GM23338 (cell line): ENCODE results near the gene HOMER1. TPM values are rescaled to one million over a fixed set of nuclear protein-coding genes. Genes with fewer than 3 reads are reported as not detected.

ENCODE experiments used
- ATAC-seq: fragments of 200-7000 bp; cut with Tn5 transposase; 3 replicates; pipeline ENCODE4 v1.9.1; 2020
- DNase-seq: peaks from one replicate; pipeline ENCODE4 v3.0.0-alpha.2; 2015; ENCODE audit warnings: low spot score
- H2AFZ ChIP-seq: fragments of 200-600 bp; sonication (generic); 2 replicates; pipeline ENCODE4 v1.8.0; 2016; ENCODE audit warnings: antibody characterized with exemption, mild to moderate bottlenecking, moderate library complexity
- H3F3A ChIP-seq: fragments of 200-600 bp; sonication (generic); replicated peaks from 2 replicates; pipeline ENCODE4 v1.8.0; 2017; ENCODE audit warnings: antibody characterized with exemption, mixed run types, low read depth
- H3K27ac ChIP-seq: fragments of 200-600 bp; sonication (generic); 2 replicates; pipeline ENCODE4 v1.6.1; 2016; ENCODE audit warnings: low read depth
- H3K27me3 ChIP-seq: fragments of 200-600 bp; sonication (generic); 2 replicates; pipeline ENCODE4 v1.8.0; 2016; ENCODE audit warnings: mild to moderate bottlenecking, mixed run types, moderate library complexity; ENCODE audit not compliant: insufficient read depth
- H3K36me3 ChIP-seq: fragments of 200-600 bp; sonication (generic); 2 replicates; pipeline ENCODE4 v1.8.0; 2016; ENCODE audit warnings: mild to moderate bottlenecking; ENCODE audit not compliant: insufficient read depth
- H3K4me1 ChIP-seq: fragments of 200-600 bp; sonication (generic); 2 replicates; pipeline ENCODE4 v1.8.0; 2016; ENCODE audit warnings: mild to moderate bottlenecking, moderate library complexity; ENCODE audit not compliant: insufficient read depth
- H3K4me2 ChIP-seq: fragments of 200-600 bp; sonication (generic); 2 replicates; pipeline ENCODE4 v1.7.1; 2017; ENCODE audit warnings: mixed run types
- H3K4me3 ChIP-seq: fragments of 200-600 bp; sonication (generic); 2 replicates; pipeline ENCODE4 v1.6.1; 2016; ENCODE audit warnings: mixed run types
- H3K79me2 ChIP-seq: fragments of 200-600 bp; sonication (generic); replicated peaks from 2 replicates; pipeline ENCODE4 v1.8.0; 2017; ENCODE audit warnings: mild to moderate bottlenecking; ENCODE audit not compliant: insufficient read depth
- H3K9me2 ChIP-seq: fragments of 200-600 bp; sonication (generic); 2 replicates; pipeline ENCODE4 v1.8.0; 2017; ENCODE audit not compliant: insufficient read depth
- H4K20me1 ChIP-seq: fragments of 200-600 bp; sonication (generic); replicated peaks from 2 replicates; pipeline ENCODE4 v1.8.0; 2017; ENCODE audit warnings: mild to moderate bottlenecking; ENCODE audit not compliant: insufficient read depth
- H3K27ac Mint-ChIP-seq: 2 replicates; pipeline ENCODE4 v1.8.0; 2020; ENCODE audit warnings: inconsistent platforms, mild to moderate bottlenecking, moderate library complexity, mixed read lengths
- H3K27me3 Mint-ChIP-seq: 3 replicates; pipeline ENCODE4 v1.8.0; 2022; ENCODE audit warnings: low read depth, mild to moderate bottlenecking, moderate library complexity, mixed read lengths, inconsistent platforms; ENCODE audit not compliant: insufficient read depth, poor library complexity
- H3K36me3 Mint-ChIP-seq: 3 replicates; pipeline ENCODE4 v1.8.0; 2021; ENCODE audit warnings: low read depth, mild to moderate bottlenecking, inconsistent platforms, moderate library complexity, mixed read lengths
- H3K4me1 Mint-ChIP-seq: 3 replicates; pipeline ENCODE4 v1.8.0; 2020; ENCODE audit warnings: mild to moderate bottlenecking, inconsistent platforms, mixed read lengths
- H3K4me3 Mint-ChIP-seq: 3 replicates; pipeline ENCODE4 v1.8.0; 2021; ENCODE audit warnings: moderate library complexity, mild to moderate bottlenecking, inconsistent platforms, mixed read lengths
- H3K9me3 Mint-ChIP-seq: 3 replicates; pipeline ENCODE4 v1.8.0; 2020; ENCODE audit warnings: moderate library complexity, mild to moderate bottlenecking, inconsistent platforms, mixed read lengths
- EZH2phosphoT487 ChIP-seq: fragments of 200-600 bp; sonication (generic); IDR thresholded peaks from one replicate; pipeline ENCODE4 v1.8.1; 2018; ENCODE audit warnings: antibody characterized with exemption; ENCODE audit not compliant: unreplicated experiment
- POLR2AphosphoS5 ChIP-seq: IDR thresholded peaks from 2 replicates; pipeline ENCODE4 v1.6.1; 2016; ENCODE audit warnings: antibody characterized with exemption, low read depth
- REST ChIP-seq: IDR thresholded peaks from one replicate; pipeline ENCODE4 v1.6.1; 2018; ENCODE audit warnings: antibody characterized with exemption; ENCODE audit not compliant: unreplicated experiment
- STAT1 ChIP-seq: IDR thresholded peaks from one replicate; pipeline ENCODE4 v1.6.1; 2016; ENCODE audit warnings: antibody characterized with exemption; ENCODE audit not compliant: unreplicated experiment
- ZNF114 ChIP-seq: fragments of 250-450 bp; sonication (Bioruptor Pico); IDR thresholded peaks from 2 replicates; pipeline ENCODE4 v1.5.0; 2020; ENCODE audit warnings: mild to moderate bottlenecking, moderate library complexity
- ZNF462 ChIP-seq: fragments of 250-450 bp; sonication (Bioruptor Pico); IDR thresholded peaks from 2 replicates; pipeline ENCODE4 v1.5.0; 2020; ENCODE audit warnings: mild to moderate bottlenecking, moderate library complexity
- polyA plus RNA-seq: library from polyadenylated mRNA; unstranded; fragments of >200 nt; fragmentation: Nextera tagmentation; extraction: Ambion mirVana; gene quantifications from 2 replicates; pipeline ENCODE4 v1.2.1, GENCODE V29; 2016
- total RNA-seq: library from RNA; depleted of rRNA; stranded (reverse); fragments of >200 nt; shearing (Covaris generic); gene quantifications from 2 replicates; pipeline ENCODE4 v1.2.3, GENCODE V29; 2014
- TF ChIP-seq, protein P1 (sequence below): IDR thresholded peaks from 2 replicates; pipeline ENCODE4 v1.6.1; 2016; ENCODE audit warnings: antibody characterized with exemption

The HOMER1 gene
- total and polyA plus RNA-seq, 2 experiments from 2014 or later = 45.1 to 80.3 TPM

GRCh38 chr5:79560771-79561524 lies 47.0 kb upstream of the HOMER1 start:
- Mint-ChIP-seq H3K9me3 (no peaks in the 10 kb centered on the region), H3K36me3 (no peaks in the 10 kb centered on the region), H3K4me3 (no peak overlapping the region), H3K27ac (no peak overlapping the region), H3K27me3 (peaks cover 2% of the 10 kb centered on the region), H3K4me1 (peaks cover 22% of the 10 kb centered on the region)
- no peak for ATAC-seq
- Histone ChIP-seq H3K4me1 (peaks cover 23% of the 10 kb centered on the region), H4K20me1 (no peaks in the 10 kb centered on the region), H3K9me2 (no peaks in the 10 kb centered on the region), H3F3A (no peaks in the 10 kb centered on the region), H2AFZ (no peak overlapping the region), H3K27me3 (no peaks in the 10 kb centered on the region), H3K27ac (no peak overlapping the region), H3K36me3 (no peaks in the 10 kb centered on the region), H3K79me2 (no peaks in the 10 kb centered on the region), H3K4me3 (no peak overlapping the region), H3K4me2 (no peak overlapping the region)
- no peak for DNase-seq
- TF ChIP-seq POLR2AphosphoS5 = no peak
- TF ChIP-seq, protein P1, sequence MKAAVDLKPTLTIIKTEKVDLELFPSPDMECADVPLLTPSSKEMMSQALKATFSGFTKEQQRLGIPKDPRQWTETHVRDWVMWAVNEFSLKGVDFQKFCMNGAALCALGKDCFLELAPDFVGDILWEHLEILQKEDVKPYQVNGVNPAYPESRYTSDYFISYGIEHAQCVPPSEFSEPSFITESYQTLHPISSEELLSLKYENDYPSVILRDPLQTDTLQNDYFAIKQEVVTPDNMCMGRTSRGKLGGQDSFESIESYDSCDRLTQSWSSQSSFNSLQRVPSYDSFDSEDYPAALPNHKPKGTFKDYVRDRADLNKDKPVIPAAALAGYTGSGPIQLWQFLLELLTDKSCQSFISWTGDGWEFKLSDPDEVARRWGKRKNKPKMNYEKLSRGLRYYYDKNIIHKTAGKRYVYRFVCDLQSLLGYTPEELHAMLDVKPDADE = no peak
- TF ChIP-seq ZNF114 (CRISPR knock-in tag) = no peak
- TF ChIP-seq REST = no peak
- TF ChIP-seq ZNF462 = no peak
- TF ChIP-seq EZH2phosphoT487 = no peak
- TF ChIP-seq STAT1 = no peak
